ENCODE measurements around the gene TRIM31. TPM values are rescaled to one million over a fixed set of nuclear protein-coding genes. Genes with fewer than 3 reads are reported as not detected.
"Not testable (repeated sequence)": the region's sequence is repeated elsewhere in the genome, so short reads cannot be mapped to it uniquely, and the experiment has no call there.

Gene TRIM31
- polyA plus RNA-seq, 4 donors = not detected

DNA sequence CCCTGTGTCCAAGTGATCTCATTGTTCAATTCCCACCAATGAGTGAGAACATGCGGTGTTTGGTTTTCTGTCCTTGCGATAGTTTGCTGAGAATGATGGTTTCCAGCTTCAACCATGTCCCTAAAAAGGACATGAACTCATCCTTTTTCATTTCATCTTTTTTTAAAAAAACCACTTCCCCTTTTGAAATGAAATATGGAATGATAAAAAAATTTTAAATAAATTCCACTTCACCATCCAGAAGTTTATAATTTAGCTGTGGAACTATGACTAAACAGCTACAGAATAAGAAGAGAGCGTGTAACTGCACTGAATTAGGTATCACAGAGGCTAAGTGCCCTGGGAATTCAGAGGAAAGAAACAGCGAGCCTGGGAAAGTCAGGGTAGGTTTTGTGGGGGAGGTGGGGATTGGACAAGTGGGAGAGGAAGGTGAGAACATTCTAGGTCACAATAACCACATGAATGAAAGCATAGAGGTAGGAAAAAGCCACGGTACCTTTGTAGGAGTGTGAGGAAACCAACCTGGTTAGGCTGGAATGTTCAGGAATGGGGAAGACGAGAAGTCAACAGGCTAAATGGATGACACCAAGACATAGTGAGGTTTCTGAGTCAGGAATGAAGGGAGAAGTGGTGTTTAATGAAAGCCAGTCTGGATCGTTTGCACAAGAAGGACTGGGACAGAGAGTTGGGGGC, 37.1 kb upstream of the TRIM31 start:
- no peak for DNase-seq (ENCODE audit: low read depth in 4 of 4, low spot score in 3 of 4)

DNA sequence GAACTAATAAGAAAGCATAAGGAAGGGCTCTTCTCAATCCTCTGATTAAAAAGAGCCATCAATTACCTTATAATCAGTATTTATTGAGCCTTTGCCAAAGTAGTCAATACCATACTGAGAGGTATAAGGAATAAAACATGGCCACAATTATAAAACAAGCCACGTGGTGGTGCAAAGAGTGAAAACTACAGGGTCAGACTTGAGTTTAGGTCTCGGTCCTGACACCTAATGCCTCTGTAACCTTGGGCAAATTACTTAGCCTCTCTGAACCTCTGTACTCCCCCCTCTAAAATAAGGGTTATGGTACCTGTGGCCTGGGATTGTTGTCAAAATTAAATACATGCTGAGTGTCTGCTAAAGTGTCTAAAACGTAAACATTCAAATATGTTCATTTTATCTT, 36.3 kb upstream of the TRIM31 start:
- no peak for DNase-seq (ENCODE audit: low read depth in 4 of 4, low spot score in 3 of 4)

DNA sequence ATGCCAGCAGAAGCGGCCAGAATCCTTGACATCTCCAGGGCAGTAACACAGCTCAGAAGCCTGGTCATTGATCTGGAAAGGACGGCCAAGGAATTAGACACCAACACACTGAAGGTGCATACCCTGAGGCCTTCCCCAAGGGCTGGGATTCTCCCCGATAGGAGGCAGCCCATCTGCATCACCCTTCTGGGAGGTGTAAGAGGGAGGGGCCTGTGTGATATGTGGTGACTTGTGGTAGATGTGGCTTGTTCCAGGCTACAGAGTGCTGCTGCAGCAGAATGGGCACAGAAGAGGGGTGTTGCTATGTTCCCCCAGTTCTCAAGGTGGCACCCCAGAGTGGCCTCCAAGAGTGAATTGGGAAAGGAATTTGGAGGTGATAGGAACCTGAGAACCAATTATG, 34.2 kb upstream of the TRIM31 start:
- DNase-seq (ENCODE audit: low read depth in 4 of 4, low spot score in 3 of 4) = no peak

DNA sequence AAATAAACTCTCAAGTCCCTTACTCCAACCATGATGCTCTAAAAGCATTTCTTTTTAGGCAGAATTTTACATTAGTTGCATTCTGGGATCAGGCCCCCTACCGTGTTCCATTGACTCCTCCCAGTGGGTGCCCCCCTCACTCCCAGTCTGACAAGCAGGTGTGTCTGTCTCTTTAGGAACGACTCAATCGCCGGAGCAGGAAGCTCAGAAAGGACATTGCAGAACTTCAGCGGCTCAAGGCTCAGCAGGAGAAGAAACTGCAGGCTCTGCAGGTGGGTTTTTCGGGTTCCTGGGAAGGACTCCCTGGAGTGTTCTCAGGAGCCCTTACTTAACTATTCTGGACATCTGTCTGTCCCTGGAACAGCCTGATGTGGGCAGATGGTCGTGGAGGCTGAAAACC, 32.9 kb upstream of the TRIM31 start:
- no peak for DNase-seq (ENCODE audit: low read depth in 4 of 4, low spot score in 3 of 4)

DNA sequence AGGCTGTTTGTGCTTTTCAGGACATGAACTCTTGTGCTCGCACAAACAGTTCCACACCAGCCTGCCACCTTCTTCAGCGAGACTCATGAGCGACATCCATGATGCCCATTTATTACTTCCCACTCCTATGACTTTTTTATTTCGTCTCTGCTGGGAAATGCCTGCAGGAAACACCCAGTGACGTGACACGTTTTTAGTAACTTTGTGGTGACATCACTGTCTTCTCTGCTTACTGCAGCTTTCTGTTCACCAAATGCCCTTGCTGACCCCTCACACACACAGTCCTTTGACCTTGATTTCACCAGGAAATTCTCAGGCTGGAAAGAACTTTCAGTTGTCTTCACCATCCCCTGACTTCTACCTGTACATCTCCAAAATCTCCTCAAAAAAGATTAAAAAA, 31.9 kb upstream of the TRIM31 start:
- no peak for DNase-seq (ENCODE audit: low read depth in 4 of 4, low spot score in 3 of 4)

DNA sequence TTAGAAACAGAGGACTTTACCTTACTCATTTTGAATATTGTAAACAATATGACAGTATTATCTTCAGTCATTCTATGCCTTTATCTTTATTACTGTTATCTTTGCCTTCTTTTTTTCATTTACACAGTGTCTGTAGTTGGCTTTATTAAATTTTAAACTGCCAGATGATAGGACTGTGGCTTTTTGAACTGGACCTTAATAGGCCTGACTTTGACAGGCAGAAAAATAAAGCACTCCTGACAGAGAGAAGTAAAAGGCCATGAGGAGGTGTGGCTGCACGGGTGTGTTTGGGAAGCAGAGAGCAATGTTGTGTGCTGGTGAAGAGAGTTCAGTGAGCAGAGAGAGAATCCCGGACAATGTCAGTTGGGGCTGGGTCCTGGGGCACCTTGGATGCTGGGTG, 30.9 kb upstream of the TRIM31 start:
- DNase-seq (ENCODE audit: low read depth in 4 of 4, low spot score in 3 of 4) = no peak

DNA sequence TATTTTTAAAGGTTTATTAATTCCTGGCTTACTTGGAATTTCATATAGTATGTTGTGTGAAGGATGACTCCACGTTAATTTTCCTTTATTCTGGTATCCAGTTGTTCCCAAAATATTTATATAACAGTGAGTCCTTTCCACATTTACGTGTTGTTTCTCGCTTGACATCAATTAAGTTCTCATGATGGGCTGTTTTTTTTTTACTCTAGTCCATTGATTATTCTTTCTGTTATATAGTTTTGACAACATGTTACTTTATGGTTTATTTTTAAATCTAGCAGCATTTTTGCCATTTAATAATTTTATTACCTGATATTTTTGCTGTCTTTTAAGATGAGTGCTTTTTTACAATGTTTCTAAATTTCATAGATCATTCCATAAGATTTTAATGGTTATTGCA, 29.8 kb upstream of the TRIM31 start:
- DNase-seq (ENCODE audit: low read depth in 4 of 4, low spot score in 3 of 4) = no peak

DNA sequence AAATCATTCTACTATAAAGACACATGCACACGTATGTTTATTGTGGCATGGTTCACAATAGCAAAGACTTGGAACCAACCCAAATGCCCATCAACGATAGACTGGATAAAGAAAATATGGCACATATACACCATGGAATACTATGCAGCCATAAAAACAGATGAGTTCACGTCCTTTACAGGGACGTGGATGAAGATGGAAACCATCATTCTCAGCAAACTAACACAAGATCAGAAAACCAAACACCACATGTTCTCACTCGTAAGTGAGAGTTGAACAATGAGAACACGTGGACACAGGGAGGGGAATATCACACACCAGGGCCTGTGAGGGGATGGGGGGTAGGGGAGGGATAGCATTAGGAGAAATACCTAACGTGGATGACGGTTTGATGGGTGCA, 27.4 kb upstream of the TRIM31 start:
- not testable (repeated sequence) for DNase-seq (ENCODE audit: low read depth in 4 of 4, low spot score in 3 of 4)

DNA sequence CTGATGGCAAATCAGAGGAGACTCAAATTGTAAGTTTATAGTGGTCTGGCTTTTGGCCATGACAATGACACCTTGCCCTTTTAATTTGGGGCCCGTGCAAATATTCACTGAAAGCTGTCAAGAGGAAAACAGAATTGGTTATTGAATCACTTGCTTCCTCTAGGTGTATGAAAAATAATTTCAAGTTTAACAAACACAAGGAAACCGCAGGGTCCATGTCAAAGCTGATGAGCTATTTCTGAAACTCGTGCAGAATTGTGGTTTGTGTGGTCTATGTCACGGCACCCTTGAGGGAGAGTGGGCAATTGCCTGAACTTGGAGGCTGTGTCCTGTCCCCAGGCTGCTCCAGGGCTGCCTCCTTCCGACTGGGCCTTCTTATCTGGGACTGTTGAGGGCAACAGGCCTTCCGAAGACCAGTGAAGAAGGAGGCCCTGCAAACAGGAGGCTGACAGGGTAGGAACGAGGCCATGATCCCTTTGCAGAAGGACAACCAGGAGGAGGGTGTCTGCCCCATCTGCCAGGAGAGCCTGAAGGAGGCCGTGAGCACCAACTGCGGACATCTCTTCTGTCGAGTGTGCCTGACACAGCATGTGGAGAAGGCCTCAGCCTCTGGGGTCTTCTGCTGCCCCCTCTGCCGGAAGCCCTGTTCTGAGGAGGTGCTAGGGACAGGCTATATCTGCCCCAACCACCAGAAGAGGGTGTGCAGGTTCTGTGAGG, 23.8 kb upstream of the TRIM31 start:
- DNase-seq (ENCODE audit: low read depth in 4 of 4, low spot score in 3 of 4) = no peak

DNA sequence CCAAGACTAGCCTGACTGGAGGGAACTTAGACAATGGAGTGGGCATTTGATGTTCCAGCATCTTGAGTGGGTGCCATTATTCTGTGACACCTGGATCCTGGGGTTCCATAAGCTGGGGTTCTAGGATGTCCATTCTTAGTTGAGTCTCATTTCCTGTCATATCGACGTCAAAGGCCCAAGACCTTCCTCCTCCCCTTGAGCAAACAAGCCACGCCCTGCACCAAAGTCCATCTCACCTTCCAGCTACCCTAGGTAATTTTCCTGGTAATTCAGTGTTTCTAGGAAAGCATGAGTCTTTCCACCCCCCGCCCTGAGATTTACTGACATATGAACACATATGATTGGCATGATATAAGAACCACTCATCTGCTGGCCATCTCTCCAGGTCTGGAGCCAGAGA, 22.9 kb upstream of the TRIM31 start, which contains the start of gene TRIM40:
Gene TRIM40 (plus strand): TSS at position 384 of the 400 bp plus-strand sequence. CDS start 897 bp downstream, outside the sequence.
- no peak for DNase-seq (ENCODE audit: low read depth in 4 of 4, low spot score in 3 of 4)

DNA sequence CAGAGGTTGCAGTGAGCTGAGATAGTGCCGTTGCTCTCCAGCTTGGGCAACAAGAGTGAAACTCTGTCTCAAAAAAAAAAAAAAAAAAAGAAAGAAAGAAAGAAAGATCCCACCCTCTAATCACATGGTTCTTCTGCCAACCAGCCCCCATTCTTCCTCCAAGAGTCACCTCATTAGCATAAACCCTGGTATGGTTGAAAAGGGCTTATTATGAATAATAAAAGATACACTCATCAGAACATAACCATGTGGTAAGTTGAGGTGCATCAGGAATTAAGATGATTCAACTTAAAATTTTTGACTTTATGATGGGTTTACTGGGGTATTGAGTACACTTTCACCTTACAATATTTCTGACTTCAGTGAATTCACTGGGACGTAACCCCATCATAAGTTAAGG, 22.3 kb upstream of the TRIM31 start:
- no peak for DNase-seq (ENCODE audit: low read depth in 4 of 4, low spot score in 3 of 4)

DNA sequence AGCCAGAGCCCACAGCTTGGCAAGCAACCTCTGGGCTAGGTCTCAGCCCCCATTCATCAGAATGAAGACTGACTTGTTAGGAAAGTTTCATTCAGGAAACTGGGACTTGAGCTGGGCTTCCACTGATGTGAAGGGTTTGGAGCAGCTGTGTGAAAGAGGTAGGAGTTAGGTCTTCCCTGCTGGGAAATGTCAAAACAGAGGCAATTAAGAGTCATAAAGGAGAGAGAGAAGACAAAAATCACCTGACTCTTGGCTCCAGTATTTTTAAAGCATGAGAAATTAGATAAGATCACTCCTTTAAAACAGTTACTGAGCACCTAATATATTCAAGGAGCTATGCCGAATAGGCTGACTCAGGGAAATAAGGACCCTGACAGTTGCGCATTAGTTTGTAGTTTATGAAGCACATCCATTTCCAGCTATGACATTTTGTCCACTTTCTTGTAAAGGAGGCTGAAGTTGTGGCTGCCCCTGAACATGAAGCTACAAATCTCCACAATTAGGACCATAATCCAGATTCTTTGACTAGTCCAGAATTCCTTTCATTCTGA, 19.1 kb upstream of the TRIM31 start:
- no peak for DNase-seq (ENCODE audit: low read depth in 4 of 4, low spot score in 3 of 4)

DNA sequence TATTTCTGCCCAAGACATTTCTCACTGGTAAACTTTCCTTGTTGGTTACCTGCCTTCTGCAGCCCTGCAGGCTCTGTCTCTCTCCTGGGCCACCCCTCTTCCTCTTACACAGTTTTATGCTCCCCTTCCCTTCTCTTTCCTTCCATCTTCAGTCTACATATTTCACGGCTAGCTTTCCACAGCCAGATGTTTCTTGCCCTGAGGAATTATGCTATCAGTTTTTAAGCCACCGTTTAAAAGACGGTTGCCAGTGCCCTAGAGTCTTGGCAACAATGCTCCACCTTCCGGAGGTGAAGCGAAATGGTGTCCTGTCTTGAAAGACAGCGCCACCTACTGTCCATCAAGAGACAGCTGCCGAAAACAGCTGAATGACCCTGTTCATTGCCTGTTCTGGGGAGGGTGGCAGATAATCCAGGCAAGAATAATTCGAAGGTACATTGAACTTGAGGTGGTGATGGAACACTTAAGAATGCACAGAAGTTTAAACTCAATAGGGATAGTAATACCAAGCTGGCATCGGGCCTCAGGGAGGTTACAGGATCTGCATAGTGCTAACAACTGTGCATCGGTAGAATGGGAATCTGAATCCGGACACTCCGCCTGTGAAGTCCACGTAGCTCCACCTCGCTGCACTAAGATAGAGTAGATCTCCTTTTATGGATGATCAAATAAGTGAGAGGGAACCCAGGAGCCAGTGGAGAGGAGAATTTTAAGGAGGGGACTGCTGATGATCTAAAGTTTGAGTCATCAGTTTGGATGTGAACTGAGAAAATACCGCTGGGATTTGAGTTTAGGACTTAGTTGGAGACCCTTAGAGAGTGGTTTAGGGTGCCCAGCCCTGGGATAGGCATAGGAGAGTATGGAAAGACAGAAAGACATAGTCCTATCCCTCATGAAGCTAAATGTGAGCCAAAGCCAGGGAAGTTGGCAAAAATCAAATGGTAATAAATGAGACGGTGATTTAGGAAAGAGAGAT, 18.3 kb upstream of the TRIM31 start:
- peak; percentile 40 to 68 (median 61) for DNase-seq (ENCODE audit: low read depth in 4 of 4, low spot score in 3 of 4)

DNA sequence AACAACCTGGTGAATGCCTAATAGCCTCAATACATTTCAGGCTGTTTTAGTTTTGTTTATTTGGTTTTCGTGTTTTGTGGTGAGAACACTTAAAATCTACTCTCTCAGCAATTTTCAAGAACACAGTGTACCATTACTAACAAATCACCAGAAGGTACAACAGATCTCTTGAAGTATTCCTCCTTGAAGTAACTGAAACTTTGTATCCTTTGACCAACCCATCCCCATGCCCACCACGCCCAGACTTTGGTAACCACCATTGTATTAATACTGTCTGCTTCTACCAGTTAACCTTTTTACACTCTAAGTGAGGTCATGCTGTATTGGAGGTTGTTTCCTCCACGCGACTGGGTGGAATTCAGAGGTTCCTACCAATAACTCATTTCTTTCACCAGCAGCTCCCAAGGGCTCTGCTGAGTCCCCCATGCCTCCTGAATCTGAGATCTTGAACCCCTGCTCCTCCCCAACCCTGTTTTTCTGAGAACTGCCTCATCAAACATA, 17.3 kb upstream of the TRIM31 start:
- no peak for DNase-seq (ENCODE audit: low read depth in 4 of 4, low spot score in 3 of 4)

DNA sequence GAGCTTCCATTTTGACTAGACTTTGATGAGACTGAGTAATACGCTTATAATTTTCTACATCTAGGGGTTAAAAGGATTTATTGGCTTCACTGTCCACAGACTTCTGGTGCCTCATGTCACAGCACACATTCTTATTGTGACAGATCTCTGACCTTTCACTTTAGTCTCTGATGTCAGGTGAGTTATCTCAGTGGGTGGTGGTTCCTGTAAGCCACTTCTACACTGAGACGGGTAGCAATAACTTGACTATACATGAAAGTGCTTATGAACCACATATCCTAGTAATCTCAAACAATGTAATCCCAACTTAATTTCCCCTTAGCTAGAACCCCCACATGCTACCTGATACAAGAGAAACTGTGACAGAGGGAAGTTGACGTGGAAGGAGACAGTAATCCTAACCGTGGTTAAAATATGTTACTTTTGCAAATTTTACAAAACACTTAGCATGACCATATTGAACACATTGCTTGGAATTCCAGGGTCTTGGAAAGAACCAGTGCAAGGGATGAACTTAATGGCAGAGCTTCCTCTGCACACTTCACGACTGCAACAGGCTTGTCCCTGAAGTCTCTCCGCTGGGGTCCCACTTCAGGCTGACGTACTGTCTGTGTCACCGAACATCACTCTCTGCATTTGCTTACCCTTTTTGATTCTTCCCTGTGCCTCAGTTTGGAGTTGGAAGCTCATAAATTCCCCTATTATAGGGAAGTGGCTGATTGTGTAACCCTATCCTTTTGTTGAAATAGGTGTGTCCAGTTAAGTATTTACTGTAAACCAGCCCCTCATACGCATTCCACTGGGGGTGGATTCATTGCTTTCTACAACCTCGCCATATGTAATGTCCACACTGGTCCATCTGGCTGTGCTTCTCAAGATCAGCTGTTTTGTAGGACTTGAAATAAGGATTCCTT, 16.6 kb upstream of the TRIM31 start:
- no peak for DNase-seq (ENCODE audit: low read depth in 4 of 4, low spot score in 3 of 4)

DNA sequence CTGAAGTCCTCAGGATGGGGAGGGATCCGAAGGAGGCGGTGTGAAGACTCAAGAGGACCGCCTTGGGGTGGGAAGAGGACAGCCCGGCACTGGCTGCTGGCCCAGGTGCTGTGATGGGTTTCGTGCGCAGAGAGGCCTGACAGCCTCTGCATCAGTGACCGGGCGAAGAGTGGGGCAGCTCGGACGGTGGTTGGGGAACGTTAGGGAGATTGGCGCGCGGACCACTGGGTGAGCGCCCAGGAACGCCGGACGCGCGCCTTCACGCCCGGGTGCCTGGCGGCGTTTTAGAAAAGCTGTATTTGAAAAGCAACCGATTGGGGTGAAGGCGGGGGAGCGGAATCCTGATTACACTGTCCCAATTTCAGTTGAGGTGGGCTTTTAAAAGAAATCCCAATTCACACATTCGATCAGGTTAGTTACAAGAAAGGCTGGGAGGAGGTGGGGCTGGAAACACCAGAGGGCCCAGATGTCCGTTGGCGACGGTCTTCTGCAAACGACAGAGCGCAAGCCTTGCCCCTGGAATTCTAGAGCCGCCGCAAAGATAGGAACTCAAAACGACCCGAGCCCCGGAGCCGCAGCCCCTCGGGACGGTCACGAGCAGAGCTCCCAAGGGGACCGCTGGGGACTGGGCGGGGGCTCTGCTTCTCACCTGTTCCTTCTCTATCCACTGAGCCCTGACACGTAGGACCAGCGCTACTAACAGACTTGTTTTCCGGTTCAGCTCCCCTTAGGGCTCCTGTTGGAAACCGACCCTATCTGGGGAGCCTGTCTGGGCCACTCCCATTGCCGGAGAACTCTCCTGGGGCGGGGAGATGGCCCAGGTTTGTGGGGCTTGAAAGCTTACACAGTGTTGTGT, 14.6 kb upstream of the TRIM31 start:
- peak in 1 of 4 donors; percentile 8 for DNase-seq (ENCODE audit: low read depth in 4 of 4, low spot score in 3 of 4)

DNA sequence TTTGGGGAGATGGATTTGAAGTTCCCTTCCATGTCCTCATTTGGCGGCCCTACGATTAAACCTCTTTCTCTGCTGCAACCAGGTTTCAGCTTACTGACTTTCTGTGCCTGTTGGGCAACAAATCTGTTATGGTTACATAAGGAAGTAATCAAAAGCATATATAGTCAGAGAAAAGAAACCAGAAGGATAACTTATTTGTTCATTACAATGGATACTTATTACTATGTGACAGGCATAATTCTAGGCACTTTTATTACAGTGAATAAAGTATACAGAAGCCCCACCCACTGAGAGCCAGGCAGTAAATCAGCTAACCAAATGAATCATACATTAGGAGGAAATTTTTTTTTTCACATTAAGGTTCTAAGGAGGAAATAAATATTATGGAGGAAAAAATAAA, 9.6 kb upstream of the TRIM31 start:
- DNase-seq (ENCODE audit: low read depth in 4 of 4, low spot score in 3 of 4) = no peak

DNA sequence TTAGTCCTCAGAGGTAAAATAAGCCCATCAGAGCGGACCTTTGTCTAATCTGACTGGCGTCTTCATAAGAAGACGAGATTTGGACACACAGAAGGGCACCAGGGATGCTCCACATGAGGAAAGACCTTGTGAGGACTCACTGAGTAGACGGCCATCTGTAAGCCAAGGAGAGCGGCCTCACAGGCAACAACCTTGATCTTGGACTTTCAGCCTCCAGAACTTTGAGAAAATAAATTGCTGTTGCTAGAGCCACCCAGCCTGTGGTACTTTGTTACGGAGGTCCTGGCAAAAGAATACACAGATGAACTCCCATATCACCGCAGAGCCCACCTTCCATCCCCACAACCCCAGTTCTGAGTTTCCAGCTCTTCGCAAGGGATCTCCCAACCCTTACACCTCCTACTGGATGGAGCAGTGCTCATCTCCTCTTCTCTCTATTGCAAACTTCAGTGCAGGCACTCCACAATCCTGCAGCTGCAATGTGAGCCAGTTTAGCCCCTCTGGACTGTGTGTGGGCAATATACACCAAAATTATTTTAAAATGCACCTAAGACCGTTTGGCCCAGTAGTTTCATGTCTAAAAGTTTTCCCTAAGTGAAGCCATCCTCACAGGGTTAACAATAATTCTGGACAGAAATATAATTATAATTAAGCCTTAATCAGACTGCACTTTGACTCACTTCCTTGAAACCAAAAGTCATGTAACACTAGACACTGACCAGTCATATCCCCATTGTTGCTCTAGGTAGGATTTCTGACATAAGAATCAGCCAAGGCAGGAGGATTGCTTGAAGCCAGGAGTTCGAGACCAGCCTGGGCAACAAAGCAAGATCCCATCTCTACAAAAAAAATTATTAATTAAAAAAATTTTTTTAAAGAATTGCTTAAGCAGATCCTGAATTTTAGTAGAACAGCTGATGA, 8.8 kb upstream of the TRIM31 start:
- no peak for DNase-seq (ENCODE audit: low read depth in 4 of 4, low spot score in 3 of 4)
